Globus pallidus (tissue), 1 donor: ENCODE data around the gene CHMP5.

Experiments used
- DNase-seq: peaks from one replicate; pipeline ENCODE4 v3.0.0-alpha.2; 2015; ENCODE audit warnings: low spot score

Gene CHMP5

DNA sequence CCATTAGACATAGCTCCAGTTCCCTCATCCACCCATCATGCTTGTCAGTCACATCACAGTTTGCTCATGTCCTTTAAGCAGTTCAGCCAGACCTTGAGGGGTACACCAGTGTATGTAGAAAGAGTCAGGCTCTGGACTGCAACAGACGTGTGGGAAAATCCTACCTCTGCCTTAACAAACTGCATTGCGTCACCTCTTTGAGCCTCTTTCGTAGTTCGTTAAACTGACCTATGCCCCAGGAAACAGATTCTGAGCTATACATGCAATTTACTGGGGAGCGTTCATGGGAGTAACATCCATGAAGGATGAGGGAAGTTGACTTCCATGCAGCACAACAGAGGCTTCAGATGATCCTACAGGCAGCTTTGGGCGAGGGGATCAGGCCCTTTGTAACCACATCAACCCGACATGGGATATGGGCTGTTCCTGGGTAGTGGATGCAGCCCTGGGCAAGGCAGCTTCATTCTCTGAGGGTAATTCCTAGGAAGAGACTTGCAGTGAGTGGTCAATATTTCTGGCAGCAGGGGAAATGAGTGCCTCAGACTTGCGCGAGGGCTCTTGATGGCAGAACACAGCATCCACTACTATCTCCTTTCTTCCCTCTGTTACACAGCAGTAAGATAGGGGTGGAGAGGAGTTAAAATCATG is 20.6 kb upstream of the CHMP5 start:
- DNase-seq = no peak

DNA sequence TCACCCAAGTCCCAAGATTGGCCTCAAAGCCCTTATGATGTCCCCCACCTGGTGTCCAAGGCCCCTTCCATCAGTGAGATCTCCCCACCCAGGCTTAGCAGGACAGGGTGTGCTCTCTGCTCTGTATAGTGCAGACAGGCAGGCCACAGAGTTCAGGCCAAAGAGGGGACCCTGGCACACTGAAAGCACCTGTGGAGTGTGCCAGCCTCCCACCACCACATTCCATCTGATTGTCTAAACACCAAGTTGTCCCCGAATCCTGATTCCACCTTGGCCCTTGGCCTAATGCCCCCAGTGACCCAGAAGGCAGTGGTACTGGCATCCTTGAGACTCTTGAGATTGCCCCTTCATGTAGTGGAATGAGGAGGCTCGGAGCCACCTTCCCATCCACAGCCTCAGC is 19.5 kb upstream of the CHMP5 start:
- DNase-seq = no peak

DNA sequence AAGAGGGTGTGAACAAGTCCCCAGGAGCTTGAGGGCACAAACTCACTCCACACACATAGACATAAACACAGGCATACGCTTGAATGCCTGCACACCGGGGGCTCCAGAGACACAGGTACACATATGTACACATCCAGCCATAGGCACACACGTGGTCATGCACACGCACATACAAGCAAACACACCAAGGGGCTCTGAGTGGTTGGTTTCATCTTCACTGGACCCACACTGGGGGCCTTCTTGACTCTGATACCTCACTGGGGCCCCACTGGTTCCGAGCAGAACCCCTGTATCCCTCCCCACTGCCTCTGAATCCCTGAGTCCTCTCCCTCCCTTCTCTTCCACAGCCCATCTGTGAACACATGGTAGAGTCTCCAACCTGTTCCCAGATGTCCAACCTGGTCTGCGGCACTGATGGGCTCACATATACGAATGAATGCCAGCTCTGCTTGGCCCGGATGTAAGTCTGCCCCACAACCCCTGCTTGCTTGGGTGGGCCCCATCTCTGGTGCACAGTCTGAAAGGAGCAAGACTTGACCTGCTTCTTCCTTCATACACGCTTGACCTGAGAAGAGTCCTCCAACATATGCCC is 18.5 kb upstream of the CHMP5 start:
- DNase-seq = no peak

DNA sequence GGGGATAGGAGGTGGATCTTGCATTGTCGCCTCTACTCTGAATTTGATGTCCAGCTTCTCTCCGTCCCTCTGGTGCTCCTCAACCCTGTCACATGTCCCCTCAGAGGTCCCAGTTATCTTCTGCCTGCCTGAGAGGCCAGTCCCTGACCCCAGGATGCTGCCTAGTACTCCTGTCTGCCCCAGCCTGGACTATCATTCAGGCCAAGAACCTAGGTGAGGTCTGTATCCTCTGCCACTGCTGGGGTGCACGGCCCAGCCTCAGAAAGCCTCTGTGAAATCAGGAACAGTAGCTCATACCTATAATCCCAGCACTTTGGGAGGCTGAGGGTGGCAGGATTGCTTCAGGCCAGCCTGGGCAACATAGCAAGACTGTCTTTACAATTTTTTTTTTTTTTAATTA is 16.2 kb upstream of the CHMP5 start:
- no peak for DNase-seq

DNA sequence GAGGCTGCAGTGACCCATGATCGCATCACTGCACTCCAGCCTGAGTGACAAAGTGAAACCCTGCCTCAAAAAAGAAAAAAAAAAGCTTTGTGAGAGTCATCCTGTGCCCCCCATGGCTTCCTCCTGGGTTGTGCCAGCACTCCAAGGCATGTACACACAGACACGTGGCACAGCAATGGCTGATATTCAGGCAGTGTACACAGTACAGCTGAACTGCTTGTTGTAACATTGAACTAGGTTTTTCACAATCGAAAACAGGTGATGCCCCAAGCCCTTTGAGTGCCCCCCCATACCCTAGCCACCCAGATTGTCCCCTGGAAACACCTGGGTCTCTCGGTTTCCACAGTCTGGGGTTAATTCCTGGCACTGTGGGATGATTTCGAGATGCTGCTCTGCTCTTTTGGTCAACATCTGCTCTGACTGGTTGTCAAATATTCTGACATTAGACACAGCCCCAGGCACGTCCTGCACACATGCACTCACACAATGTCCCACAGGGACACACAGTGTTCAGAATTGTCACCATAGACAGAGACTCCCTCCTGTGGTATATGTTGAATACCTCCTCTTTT is 15.7 kb upstream of the CHMP5 start:
- no peak for DNase-seq

DNA sequence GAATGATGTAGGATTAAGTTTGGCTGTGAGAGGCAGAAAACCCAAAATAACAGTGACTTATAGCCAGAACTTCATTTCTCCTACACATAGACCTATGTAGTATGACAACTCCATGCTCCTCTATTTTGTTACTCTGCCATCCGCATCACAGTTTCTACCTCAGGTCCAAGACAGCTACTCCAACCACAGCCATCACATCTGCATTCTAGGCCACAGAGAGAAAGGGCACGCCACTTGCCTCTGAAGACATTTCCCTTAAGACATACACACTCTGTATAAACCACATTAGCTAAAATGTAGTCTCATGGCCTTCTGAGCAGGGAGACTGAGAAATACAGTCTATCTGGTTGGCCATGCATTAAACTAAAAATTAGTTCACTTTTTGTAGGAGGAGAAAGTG is 14.9 kb upstream of the CHMP5 start:
- no peak for DNase-seq

DNA sequence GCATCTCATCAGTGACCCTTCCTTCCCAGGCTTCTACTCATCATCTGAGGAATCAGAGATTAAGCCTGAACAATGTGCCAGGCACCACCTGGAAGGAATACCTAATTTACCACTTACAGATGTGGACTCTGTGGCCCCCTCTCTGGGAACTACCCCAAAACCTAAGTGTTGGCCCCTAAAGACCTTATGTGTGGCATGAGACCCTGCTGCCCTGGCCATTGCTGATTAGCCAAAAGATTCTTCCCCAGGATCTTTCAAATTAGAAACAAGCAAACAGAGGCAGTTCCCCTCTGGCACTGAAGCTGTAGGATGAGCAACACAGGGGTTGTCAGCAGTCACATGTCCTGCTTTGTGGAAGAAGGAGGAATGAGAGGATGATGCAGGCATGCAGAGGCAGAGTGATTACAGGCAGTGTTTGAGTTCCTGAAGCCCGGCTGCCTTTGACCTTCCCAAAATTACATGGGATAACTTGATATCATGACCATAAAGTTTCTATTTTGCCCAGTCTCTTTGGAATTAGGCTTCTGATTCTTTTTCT is 14.3 kb upstream of the CHMP5 start:
- no peak for DNase-seq

DNA sequence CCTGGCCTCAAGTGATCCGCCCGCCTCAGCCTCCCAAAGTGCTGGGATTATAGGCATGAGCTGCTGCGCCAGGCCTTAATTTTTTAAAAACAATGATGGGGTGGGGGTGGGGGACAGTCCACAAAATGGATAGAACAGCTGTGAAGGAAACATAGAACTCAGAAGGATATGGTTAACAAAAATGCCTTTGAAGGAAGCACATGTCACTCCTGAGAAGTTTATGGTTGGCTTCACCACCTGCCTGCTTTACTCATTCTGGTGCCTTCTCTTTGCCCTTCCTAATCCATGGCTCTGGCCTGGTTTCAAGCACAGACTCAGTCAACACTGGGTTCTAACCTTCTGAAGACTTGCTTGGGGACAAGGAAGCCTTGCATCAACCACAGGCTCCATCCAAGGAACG is 10.6 kb upstream of the CHMP5 start:
- DNase-seq = no peak

DNA sequence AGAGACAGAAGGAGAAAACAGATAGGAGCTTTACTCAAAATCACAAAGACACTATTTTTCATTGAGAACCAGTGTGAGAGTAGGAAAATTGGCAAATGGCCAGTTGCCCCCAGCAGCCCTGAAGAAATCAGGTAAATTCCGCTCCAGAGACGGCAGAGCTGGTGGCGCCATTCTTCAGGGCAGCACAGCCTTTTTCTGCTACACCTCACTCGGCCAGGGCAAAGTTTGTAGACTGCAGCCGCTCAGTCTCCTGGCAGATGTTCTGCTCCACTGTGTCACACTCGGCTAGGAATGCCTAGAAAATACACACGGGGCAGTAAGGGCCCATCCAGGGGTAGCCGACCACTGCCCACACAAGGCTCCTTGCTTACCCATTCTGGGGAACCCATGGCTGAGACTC is 9.8 kb upstream of the CHMP5 start:
- no peak for DNase-seq

DNA sequence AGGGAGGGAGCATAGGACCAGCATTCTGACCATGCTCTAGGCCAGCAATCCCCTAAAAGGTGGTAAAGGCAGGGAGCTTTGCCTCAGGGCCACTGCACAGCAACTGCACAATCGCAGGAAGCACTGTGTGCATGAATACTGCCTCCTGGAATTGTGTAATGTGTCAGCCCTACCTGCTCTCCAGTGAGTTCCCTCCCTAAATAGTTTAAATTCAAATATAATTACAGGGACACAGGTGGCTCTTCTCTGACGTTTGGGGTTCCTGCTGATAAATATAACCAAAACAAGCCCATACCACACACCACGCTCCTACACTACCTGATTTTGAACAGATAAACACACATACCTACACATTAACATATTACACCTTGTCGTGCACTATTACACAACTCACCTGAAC is 9.4 kb upstream of the CHMP5 start:
- no peak for DNase-seq

DNA sequence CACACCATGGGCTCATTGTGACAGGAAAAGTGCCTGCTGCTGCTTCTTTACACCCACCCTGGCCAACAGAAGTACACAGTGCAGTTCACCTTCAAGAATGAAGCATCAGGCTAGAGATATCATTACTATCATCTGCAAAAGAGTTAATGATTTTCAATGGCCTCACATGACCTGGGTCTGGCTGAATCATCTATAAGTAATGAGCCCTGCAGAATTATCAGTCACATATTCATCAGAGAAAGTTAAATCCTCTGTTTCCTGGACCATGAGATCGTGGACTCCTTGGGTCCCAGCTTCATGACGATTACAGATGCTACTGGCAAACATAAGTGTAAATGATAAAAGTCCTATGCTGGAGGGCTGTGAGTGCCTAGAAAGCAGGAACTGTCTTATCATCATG is 8.6 kb upstream of the CHMP5 start:
- DNase-seq = no peak

DNA sequence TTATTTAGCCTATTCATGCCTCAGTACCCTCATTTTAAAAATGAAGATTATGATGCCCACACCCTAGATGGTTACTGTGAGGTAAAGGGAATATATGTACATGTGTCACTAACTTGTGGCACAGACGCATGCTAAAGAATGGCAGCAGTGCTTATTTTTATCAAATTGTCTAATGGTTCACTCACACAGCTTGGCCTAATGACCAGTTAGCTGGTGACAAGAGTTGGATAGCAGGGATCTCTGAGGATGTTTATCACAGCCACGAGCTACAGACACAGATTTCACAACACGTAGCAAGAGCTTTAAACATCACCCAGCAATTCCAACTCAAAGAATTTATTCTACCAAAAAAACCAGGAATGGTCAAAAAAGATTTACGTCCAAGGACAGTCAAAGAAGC is 7.6 kb upstream of the CHMP5 start:
- DNase-seq = no peak

DNA sequence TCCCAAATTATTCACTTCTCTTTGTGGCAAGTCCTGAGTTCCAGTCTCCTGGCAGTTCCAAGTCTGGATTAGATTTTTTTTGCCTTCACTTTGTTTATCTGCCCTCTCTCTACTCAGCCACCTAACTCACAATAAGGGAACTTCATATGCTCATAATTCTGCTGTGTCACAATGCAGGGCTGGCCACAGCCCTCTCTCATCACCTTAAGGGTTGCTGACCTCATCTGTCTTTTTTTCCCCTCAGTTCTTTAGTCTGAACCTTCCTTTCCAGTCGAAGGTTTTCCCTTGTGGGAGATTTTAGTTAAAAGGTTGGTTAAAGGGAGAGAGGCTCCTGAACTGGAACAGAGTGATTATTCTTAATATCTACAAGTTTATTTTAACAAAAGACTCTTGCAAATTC is 4.5 kb upstream of the CHMP5 start:
- DNase-seq = no peak

DNA sequence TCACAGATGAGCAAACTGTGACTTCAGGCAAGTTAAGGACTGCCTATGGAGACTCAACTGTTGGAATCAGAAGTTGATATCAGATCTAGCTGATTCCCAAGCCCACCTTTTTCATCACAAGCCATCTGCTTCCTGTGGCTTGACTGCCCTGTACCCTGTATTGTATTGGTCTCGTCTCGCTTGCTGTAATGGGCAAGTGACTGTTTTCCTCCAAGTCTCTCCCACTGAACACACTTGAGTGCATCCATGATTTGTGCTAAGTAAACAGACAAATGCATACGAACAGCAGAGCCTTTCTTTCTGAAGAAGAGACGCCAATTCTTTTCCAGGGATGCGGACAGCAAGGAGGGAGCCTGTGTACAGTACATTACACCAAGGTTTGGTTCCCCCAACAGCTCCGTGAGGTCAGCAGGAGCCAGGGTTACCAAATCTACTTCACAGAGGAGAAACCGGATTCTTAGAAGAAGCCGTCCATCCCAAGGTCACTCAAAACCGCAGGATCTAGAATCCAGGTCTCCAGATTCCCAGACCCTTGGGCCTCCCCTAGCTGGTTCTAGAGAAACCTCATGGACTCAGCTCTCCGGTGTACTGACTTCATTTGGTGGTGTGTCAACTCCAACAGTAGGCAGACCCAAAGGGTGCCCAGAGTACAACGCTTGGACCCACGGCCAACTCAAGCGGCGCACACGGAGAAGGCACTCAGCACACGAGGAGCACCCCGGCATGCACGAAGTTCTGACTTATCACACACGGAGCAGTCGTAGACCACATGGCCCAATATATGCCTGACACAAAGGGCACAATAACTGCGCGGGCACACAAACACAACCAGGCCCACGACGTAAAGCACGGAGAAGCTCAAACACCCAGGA is 1.5 kb upstream of the CHMP5 start:
- DNase-seq = peak; percentile 45

DNA sequence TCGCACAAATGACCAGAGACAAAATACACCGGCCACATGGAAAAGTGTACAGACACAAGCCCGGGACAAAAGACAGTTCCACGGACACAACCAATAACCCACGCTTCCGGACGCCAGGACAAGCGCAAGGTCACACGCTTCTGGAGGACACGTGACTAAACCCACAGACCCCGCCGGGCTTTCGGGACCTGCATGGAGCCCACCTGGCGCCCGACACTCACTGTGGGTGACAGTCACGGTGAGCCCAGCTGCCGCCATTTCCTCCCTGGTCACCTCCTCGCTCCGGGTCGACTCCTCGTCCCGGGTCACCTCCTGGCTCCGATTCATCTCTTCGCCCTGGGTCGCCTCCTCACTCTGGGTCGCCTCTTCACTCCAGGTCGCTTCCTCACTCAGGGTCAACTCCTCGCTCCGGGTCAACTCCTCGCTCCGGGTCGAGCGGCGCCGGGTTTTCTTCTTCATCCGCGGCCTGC is 811 bp upstream of the CHMP5 start:
- peak; percentile 49 for DNase-seq

DNA sequence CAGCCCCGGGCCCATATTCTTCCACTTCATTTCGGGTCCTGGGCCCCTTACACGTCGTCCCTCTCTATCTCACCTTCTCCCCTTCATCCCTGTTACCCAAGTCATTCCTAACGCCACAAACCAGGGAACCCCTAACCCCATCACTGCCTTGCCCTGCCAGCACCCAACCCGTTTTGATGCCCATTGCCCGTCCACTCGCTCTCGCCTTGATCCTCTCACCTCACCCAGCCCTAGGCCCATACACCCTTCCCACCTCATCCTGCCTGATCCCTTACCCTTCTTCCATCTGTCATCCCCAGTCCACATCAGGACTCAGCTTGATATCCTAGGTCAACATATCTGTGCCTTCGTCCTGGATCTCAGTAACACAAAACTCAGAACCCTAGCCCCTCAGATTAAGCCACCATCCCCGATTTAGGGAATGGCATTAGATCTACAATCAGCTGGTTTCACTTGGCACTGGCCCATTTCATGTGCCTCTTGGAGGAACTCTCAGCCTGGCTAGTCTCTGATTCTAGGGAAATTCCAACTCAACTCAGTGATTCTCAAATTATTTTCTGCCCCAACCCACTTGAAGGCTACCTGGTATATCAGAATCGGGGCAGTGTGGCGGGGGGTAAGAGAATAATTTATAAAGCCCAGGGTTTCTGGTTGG is 489 bp downstream of the CHMP5 start:
- DNase-seq = no peak

DNA sequence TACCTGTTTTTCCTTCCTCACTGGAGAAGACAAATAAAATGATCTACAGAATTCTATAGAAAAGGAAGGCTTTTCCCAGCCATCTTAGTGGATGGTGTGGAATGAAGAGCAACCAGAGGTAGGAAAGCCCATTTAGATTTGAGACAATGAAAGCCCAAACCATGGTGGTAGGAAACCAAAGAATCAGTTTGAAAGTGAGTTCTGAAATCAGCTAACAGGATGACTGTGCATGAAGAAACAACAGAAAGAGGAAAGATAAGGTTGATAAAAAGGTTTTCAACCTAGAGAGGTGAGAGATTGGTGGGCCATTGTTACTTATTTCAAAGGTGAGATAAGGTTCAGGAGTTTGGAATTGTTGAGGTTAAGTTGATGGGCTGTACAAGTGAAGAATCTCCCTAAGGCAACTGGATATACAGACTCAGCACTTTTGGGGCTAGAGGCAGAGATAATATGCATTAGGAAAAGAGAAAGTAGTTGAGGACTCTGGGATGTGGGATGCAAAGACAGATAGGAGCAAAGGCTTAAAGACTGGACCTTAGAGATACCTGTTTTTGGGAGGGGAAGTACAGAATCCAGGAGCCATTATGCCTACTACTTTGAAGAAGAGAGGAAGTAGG is 2.4 kb downstream of the CHMP5 start:
- DNase-seq = no peak

DNA sequence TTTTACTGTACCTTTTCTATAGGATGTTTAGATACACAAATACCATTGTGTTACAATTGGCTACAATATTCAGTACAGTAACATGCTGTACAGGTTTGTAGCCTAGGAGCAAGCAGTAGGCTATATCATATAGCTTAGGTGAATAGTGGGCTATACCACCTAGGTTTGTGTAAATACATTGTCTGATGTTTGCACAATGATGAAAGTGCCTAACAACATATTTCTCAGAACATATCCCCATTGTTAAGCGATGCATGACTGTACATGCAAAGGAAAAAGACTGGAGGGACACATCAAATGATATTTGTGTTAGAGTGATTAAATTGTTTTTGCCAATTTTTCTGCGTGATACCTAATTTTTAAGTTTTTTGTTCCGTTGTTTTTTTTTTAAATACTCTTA is 5.3 kb downstream of the CHMP5 start:
- no peak for DNase-seq

DNA sequence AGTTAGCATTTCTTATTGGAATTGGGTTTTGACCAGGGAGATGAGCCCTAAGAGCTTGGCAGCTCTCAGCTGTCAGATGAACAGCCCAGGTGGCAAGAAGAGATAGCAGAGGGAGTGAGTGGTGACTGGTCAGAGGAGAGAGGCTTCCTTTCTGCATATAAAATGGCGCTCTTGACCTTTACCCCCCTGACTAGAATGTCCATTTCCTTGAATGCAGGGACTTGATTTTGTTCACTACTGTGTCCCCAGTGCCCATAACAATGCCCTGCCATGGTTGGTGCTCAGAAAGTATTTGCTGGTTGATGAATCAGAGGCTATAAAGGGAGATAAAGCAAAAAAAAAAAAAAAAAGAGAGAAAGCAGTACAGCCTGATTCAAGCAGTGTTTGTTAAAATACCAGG is 7.2 kb downstream of the CHMP5 start:
- no peak for DNase-seq

DNA sequence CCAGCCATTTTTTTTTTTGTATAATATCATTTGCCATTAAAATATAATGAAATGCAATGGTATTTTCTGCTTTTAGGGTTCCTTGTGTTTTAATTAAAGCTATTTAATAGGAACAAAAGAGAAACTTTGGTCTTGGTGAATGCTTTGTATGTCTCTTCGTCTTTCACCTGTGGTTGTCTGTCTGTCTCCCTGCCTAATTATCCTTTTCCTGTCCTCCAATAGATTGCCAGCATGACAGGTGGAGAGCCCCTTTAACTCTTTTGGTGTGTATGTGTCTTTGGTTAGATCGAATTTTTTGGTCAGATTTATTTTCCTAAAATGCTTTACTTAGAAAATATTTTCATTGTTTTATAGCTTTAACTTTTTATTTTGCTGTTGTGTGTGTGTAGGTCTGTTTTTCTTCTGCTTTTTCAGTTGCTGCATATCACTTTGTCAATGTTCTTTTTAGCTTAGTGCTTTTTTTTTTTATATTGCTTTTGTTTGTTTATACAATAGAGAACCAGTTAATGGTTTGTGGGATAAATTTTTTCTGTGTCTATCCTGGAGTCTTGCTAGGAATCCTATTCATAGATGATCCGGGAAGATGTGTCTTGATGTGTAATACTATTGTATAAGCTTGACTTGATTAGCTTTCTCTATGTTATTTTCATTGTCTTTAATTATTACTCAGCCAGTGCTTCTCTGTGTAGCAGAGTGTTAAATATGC is 8.6 kb downstream of the CHMP5 start:
- DNase-seq = no peak

DNA sequence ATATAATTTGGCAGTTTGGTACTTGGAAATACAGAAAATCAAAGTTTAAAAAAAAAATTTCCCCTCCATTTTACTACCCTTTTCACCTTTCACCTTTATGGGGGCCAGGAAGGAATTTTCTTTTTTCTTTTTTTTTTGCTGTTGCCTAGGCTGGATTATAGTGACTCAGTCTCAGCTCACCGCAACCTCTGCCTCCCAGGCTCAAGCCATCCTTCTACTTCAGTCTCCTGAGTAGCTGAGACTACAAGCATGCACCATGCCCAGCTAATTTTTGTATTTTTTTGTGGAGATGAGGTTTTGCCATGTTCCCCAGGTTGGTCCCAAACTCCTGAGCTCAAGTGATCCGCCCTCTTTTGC is 9.1 kb downstream of the CHMP5 start:
- no peak for DNase-seq
